NCI-H1417 treated with DMSO at 0.1 percent for 48 hours (cell line): ENCODE results near the gene VAV2.

ENCODE experiments used
- DNase-seq: peaks from one replicate; lab custom pipeline; 2025; lab: John Stamatoyannopoulos, UW

Gene VAV2

DNA sequence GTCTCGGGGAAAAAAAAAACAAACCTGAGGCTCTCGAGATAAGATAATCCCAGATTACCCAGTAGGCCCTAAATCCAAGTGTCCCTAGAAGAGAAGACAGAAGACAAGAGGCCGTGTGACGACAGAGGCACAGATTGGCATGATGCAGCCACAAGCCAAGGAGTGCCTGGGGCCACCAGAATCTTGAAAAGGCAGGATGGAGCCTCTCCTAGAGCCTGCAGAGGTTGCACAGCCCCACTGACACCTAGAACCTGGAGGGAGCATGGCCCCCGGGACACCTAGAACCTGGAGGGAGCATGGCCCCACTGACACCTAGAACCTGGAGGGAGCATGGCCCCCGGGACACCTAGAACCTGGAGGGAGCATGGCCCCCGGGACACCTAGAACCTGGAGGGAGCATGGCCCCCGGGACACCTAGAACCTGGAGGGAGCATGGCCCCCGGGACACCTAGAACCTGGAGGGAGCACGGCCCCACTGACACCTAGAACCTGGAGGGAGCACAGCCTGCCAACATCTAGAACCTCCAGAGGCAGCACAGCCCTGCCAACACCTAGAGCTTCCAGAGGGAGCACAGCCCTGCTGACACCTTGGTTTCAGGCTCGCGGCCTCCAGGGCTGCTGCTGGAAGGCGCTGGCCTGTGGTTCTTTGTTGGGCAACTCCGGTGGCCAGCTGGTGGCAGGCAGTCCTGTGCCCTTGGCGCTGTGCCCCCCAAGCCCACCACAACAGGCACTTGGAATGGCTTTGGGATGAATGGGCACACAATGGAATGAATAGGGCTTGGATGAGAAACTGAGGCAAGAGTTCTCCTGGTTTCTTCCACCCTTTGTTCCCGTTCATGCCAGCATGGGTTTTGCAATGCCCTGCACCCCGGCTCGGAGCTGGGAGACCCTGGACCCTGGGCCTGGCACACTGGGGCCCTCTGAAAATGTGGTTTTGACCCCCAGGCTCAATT lies 39.2 kb downstream of the VAV2 start:
- DNase-seq = no peak

DNA sequence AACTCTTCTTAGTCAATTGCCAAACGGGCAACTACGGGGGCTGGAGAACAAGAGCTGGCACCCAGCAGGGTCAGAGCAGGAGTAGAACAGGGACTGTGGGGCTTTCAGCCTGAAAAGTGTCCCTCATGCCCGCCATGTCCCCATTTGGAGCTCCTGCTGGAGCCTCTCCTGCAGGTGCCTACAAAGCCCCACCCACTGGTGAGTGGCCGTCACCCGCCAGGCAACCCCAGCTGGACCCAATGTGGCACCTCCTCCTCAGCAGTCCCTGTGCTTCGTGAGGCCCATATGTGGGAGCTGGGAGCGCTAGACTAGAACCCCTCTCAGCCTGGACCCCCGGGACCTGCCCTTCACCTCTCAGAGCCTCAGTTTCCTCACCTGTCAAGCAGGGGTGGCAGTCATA lies 40.9 kb downstream of the VAV2 start:
- no peak for DNase-seq

DNA sequence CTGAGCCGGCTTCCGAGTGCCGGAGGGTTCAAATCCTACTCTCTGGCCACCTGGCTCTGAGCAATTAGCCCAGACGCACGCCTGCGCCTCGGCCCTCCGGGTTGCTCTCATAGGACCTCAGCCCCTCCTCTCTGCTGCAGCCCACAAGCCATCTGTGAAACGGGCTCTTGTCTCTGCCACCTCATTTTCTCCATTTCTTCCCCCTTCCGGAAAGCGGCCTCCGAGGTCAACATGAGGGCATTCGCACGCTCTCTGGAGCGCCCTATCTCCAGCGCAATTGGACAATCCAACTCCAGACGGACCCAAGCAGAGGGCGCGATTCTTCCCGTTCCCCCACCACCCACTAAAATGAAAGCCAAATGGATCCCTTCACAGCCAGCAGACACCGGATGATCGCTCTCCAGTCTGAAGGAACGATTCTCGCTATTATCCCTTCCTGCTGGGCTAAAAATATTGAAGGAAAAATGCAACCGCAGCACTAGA lies 41.5 kb downstream of the VAV2 start:
- no peak for DNase-seq

DNA sequence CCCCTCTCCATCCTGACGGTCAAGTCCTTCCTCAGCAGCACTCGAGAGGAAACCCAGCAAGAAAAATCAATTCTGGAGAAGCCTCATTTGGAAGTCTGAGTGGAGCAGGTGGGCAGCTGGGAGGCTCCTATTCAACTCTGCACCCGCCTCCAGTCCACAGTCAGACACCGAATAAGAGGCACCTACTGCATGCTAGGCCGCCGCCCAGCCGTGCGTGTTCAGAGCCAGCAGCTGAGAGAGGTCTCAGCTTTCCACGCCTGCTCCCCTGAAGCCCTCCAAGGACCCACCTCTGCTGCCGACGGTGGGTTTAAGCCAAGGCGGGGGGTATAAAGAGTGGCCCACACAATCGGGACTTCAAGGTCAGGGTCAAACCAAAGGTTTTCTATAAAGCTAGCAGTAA lies 41.9 kb downstream of the VAV2 start:
- no peak for DNase-seq

DNA sequence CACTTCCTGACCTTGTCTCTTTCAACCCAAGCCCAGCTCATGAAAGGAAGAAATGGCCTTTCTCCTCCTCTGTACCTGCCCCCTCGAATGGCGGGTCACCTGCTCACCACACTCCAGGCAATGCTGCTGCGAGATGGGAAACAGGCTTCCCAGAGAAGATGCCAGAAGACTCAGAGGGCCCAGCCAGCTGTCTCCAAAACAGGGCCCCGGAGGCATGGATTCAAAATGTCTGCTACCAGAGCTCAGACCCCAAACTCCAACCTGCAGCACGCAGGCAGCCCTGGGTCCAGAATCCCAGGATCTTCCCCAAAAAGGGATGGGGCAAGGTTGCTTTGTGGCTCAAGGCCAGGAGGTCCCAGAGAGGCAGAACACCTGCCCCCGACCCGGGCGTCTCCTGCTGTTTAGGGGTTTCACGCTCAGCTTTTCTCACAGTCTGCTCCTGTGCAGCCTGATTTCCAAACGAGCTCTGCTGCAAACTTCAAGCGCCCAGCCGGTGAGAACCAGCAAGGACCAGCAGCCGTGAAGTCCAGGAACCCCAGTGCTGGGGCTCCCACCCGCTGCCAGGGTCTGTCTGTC lies 42.5 kb downstream of the VAV2 start:
- DNase-seq = no peak

DNA sequence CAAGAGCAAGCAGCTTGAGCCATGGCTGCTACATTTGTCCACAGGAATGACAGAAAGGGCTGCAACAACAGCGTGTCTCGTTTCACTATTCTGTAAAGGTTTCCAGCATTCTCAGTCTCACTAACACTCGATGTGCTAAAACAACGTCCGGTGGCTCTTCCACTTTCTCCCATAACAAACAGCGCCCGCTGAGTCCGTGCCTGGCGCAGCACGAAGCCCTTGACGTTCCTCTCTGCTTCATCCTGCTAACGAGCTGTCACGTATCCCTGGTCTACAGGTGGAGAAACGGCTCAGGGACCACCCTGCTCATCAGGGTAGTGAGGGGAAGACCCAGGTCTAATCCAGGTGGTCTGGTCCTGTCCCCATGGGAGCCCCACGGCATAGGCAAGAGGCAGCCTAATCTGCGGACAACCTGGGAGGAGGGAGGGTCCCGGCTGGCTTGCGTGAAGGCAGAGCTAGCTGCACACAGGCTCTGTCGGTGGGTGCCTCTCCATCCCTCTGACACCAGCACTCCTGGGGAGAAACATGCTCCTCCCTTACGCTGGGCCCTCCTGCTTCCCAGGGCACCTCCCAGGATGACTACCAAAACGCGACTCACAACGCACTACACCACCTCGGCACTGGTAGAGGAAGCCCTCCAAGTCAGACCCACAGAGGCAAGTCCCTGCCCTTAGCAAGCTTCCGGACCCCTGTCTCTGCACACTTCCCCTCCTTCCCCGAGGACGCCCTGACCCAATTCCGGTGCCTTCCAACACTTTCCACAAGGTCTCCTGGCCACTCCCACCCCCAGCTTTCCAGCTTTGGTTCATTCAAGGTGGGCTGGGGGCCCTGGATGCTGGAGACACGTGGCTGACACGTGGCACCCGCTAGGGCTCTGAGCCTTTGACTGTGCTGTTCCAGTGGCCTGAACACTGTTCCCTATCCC lies 43.3 kb downstream of the VAV2 start:
- no peak for DNase-seq

DNA sequence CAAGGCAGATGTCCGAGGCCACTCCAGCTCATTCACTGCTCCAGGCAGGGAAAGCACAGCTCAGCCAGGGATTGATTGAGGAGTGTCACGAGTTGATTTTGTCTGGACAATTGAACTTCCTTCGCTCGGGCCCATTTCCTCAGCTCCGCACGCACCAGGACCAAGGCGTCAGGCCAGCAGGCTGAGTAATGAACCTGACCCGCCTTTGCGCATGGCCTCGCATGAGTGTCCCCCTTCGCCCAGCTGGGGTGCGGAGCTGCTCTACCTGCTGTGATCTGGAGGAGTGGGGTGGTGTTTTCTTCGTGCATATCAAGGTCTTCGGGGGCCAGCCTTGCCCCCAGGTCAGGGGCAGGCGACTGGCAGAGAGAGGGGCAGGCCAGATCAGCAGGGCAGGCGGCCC lies 44.0 kb downstream of the VAV2 start:
- DNase-seq = no peak

DNA sequence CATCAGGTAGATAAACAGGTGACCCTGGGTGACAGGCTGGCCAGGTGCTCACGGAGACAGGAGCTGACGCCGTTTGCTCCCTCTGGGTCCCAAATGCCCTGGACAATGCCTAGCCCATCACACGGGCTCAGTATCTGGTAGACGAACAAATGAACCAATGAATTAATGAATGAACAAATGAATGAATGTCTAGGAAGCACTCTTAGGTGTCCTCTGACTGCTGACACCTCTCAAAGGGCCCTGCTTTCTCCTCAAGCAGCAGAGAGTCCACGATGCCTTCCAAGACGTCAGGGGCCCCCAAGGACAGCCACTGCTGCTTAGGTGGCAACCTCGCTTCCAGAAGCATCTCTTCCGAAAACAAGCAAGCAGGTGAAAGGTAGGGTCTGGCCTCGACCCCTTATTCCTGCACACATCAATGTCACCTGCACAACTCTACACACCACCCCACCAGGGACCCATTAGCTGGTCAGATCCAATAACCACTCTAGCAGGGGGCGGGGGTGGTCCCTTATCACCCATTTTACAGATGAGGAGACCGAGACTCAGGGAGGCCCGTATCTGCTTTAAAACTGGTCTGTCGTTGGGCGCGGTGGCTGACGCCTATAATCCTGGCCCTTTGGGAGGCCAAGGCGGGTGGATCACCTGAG lies 45.2 kb downstream of the VAV2 start:
- DNase-seq = no peak

DNA sequence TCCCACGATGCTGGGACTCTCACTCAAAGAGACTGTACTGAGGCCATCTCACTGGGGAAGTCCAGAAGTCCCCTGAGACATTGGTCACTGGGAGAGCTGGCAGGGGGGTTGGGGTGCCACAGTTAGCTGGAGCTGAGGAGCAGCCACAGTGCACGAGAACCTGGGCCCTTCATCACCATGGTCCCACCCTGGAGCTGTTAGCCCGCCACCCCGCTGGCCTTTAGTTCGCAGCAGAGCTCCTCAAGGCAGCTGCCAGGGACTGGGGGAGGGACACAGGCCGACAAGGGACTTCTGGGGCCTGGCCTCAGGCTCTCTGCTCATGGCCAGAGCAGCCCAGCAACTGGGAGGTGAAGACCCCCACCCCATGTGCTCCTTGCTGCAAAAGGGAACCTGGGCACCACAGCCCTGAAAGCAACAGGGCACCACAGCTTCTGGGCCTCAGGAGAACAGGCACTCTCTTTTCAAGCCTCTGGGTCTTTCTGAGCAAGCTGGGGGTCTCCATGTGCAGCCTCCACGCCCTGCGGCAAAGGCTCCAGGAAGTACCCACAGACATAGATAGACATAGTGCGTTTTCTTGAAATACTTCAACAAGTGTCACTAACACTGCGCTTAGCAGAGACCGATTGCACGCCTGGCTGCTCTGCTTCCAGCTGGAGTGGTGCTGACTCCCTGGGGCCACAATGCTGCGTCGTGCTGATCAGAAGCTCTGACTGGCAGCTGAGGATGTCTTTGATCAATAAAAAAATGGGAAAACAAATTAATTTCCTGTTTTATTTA lies 46.0 kb downstream of the VAV2 start:
- DNase-seq = no peak

DNA sequence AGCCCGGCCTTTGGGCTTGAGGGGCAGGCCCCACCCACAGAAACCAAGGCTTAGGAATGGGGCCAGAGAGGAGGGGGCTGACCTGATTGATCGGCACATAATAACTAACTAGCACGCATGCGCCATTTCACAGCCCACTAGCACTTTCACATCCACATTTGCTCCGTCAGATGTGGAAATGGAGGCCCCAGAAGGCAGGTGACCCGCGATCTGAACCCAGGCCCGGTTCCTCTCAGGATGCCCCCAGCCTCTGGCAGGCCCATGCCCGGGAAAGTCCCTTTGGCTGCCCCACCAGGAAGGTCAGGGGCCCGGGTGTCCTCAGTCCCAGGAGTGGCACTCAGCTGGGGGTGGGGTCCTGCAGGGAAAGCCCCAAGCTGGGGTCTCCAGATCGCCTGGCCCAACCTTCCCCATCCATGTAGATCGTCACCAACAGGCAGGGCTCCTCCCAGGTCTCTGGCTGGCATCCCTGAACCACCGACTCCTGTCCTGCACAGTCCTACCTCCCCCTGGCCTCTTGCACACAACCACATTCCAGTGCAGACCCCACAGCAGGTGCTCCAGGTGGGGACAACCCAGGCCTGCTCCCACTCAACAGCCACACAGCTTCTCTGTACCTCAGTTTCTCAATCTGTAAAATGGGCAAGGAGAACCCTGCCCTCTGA lies 46.7 kb downstream of the VAV2 start:
- DNase-seq = no peak

DNA sequence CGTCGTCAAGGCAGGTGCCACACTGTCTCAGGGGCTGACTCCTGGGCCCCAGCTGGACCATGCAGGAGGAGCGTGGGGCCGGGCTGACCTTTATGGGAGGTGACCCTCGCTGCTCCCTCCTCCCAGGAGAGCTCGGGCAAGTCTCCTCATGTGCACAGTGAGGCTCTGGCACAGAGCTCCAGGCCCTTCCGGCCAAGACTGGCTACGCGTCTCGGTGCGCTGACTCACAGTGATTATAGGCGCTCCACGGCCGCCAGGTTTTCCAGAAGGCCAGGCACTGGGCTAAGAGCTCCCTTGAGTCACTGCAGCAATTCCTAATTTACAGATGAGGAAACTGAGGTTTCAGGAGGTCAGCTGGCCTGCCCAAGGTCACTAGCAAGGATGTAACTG lies 47.4 kb downstream of the VAV2 start:
- DNase-seq = no peak

DNA sequence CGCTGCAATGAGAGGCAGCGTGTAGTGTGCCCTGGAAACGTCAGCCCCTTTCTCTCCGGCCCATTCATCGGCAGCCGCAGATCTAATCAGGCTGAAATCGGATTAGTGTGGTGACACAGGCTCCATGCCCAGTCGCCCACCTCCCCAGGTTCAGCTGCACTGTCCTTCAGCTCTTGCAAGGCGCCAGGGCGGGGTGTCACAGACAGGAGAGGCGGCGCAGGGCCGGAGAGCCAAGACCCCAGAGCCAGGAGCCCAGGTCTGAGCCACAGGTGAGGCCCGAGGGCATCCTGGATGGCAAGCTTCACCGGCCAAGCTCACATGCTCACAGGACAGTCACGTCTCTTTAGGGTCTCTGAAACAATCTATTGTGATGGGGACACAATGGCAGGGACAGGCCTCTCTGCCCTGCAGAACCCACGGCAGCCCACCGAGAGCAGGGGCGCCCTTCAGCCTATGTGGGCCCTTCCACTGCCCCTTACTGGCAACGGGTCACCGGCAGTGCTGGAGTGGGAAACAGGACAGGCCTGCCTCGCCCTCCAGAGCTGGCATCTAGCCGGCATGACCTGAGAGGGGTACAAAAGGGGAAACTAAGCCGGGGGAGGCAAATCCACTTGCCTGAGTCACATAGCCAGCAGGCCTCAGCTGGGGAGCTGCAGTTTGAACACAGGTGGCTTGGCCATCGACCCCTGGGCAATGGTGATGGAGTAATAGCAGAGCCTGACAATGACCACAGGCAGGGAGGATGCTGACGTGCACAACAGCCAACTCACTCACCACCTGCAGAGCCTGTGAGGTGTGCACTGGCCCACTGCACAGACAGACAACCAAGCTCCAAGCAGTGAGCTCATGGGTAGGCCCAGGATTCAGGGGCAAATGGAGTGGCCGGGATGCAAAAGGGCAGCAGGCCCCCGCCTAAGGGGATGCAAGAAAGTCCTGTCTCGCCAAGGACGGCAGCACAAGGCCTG lies 48.1 kb downstream of the VAV2 start:
- no peak for DNase-seq

DNA sequence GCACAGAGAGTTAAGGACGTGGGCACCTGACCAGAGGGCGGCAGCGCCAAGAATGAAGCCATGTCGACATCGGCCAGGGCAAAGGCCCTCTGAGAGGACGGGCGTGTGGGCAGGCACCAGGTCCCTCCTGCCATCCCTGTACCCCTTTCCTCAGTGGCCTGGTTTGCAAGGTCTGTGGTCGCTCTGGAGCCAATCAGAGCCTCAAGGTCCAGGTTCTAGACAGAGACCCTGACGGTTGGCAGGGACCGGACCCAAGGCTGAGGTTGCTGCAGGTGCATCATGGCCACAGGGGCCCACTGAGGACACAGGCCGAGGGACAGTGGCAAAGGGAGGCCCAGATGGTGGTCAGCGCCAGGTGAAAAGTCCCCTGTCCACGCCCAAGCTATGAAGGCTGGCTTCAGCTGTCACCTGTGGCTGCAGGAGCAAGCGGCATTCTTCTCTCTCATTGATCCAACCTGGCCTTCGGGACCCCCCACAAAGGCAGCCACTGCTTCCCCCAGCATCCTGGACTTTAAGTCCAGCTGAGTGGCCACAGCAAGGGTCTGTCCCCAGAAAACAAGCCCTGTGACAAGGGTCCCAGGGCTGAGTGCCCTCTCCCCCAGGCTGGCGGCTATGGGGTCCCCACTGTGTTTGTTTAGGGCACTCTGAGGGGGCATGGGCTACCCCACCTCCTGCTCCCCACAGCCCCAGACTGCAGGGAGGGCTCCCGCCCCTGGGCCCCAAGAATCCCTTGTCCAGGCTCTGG lies 48.9 kb downstream of the VAV2 start:
- no peak for DNase-seq

DNA sequence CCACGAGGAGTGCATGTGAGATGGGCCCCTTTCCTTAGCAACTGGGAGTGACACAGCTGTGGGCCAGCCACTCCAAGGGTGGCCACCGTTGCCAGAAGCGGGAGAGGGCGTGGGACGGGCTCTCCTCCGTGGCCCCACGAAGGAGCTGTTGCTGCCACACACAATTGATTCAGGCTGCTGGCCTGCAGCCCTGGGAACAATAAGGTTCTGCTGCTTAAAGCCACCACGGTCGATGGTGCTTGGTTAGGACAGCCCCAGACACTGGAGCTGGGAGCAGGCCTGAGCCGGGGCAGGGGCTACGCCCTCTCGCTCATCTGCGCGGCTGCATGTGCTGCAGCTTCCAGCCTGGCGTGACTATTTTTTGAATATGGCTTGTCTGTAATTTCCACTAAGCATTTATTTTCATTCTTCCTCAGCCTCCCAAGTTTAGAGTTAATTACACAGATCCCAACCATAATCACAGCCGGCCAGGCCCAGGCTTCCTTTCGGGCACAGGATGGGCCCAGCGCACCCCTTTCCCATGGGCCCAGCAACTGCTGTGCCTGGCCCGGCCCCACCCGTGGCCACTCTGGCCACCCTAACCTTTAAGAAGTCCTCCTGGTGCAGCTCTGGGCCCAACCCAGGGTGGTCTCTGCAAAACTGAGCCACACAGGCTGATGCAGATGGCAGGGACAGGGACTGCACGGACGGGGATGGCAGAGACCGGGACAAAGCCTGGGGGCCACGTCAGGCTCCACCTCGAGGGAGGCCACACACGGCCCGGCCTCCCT lies 49.7 kb downstream of the VAV2 start:
- DNase-seq = no peak

DNA sequence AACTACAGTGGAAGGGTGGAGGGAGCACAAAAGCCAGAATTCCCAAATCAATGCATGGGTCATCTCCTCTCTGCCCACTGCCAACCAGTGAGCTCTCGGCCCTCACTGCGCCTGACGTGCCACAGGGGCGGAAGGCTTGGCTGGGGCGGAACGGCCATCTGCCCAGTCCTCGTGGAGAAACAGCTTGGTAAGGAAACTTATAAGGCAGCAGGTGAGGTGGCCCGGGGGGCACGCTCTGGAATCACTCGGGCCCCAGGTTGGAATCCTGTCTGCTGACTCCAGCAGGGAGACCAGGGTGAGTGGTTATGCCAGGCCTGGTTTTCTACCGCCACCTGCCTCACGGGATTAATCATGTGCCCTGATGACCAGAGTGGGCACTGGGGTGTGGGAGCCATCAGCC lies 52.3 kb downstream of the VAV2 start:
- DNase-seq = no peak

DNA sequence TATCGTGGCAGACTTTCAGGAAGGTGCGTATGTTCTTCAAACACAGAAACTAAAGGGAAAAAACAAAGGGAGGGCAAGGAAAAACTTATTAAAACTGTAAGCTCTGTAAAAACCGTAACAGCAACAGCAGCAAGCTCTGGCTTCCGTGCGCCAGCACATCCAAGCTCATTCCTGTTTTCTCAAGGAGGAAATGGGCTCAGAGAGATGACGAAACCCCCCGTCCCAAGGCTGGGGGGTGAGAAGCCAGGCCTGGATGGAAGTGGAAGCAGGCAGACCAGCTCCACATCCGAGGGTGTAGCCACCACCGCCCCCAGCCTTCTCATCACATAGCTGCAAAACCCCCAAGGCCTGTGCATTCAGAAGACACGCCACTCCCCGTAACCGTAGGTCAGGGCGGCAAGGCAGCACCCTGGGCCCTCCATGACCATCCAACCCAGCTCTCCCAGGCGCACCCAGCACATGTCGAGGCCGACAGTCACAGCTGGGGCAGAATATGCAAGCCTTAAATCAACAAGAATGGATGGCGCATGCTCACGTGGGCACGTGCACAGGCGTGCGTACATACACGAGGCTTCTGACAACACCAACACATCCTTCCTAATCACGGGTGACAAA lies 52.8 kb downstream of the VAV2 start:
- no peak for DNase-seq

DNA sequence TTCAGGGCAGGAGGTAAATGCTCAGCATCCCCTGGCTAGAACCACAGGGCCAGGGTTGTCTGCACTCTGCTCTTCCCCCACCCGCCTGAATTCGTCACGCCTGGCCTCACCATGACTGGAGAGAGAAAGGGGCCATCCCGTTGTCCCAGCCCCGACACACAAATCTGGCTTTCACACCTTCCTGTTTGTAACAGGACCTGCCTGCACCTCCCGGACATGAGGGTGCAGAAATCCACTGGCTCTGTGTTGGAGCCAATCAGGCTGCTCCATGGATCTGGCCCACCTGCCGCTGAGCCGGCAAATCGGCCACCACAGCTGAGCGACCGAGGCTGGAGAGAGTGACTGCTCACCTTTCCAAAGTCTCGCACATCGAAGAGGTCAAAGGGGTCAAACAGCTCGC lies 53.4 kb downstream of the VAV2 start:
- DNase-seq = no peak
